ENCODE data around the gene KCNK6. TPM values are rescaled to one million over a fixed set of nuclear protein-coding genes. Genes with fewer than 3 reads are reported as not detected.

Gene KCNK6
- total RNA-seq, 1 experiment from 2014 or later: 6.5 TPM

GRCh38 chr19:38370299-38370698, 50.7 kb downstream of the KCNK6 start:
- no peak for DNase-seq
- TF ChIP-seq CTCF (conservative IDR thresholded peaks at IDR 0.05): no peak
- H3T11ph ChIP-seq (ENCODE audit: low read length): no peak overlapping the region
- no peak overlapping the region for H3K4me2 ChIP-seq (ENCODE audit: insufficient read depth, insufficient read length, low read length)
- H3K79me2 ChIP-seq (ENCODE audit: insufficient read depth, low read length): peaks cover 2% of the 10 kb centered on the region; the same call in 1 of the 2 replicates
- no peaks in the 10 kb centered on the region for H3K4me1 ChIP-seq (ENCODE audit: insufficient read depth, low read length)
- no peaks in the 10 kb centered on the region for H3K27me3 ChIP-seq (ENCODE audit: insufficient read depth, low read length)
- no peak overlapping the region for H2AK5ac ChIP-seq (ENCODE audit: insufficient read length, low read length)
- no peak overlapping the region for H2BK20ac ChIP-seq (ENCODE audit: low read depth, low read length, poor library complexity, severe bottlenecking)
- no peak overlapping the region for H4K91ac ChIP-seq (ENCODE audit: insufficient read length, low read depth, low read length)
- no peak overlapping the region for H3K9ac ChIP-seq (ENCODE audit: extremely low read depth, insufficient read length, low read length)
- H2BK15ac ChIP-seq (ENCODE audit: low read depth, low read length): no peak overlapping the region
- no peak overlapping the region for H3K18ac ChIP-seq (ENCODE audit: insufficient read length, low read depth, low read length)
- Mint-ChIP-seq H3K27ac (no peak overlapping the region), H3K9me3 (no peaks in the 10 kb centered on the region), H3K27me3 (ENCODE audit: low read depth) (peaks cover 48% of the 10 kb centered on the region), H3K4me1 (peaks cover 6 to 11% of the 10 kb centered on the region in 2 experiments), H3K4me3 (no peak overlapping the region), H3K36me3 (ENCODE audit: insufficient read depth in 1 of 3, low read depth in 3 of 3) (peaks cover 0 to 5% (median 3%) of the 10 kb centered on the region in 3 experiments; a peak in 1 of 7 replicates)
- no peak overlapping the region for H2BK5ac ChIP-seq (ENCODE audit: insufficient read length, low read length)
- H4K8ac ChIP-seq (replicated peaks; ENCODE audit: insufficient read length, low read depth, low read length): no peak overlapping the region
- no peaks in the 10 kb centered on the region for H3K79me1 ChIP-seq (ENCODE audit: insufficient read depth, low read depth, low read length, poor library complexity, severe bottlenecking)
- H2BK12ac ChIP-seq (ENCODE audit: insufficient read length, low read depth, low read length): no peak overlapping the region
- no peak overlapping the region for H3K27ac ChIP-seq (ENCODE audit: insufficient read length, low read depth, low read length)
- WGBS (ENCODE audit: extremely low coverage, insufficient read length, low lambda C conversion rate): no CpG with 5 or more reads among the region's 12 CpGs
- H2AFZ ChIP-seq (ENCODE audit: low read length): no peak overlapping the region
- H2BK120ac ChIP-seq (ENCODE audit: low read depth, low read length, poor library complexity, severe bottlenecking): no peak overlapping the region
- no peak overlapping the region for H3K4ac ChIP-seq (ENCODE audit: low read depth, low read length)
- H4K20me1 ChIP-seq (ENCODE audit: control insufficient read depth, insufficient read depth, insufficient read length): no peaks in the 10 kb centered on the region
- peaks cover 9% of the 10 kb centered on the region for H3K23me2 ChIP-seq (ENCODE audit: insufficient read length, low read depth, low read length, poor library complexity, severe bottlenecking)
- H4K5ac ChIP-seq (ENCODE audit: insufficient read length, low read depth, low read length): no peak overlapping the region
- H3K14ac ChIP-seq (ENCODE audit: insufficient read depth, low read length): no peak overlapping the region
- H3K56ac ChIP-seq (ENCODE audit: insufficient read length, low read depth, low read length): no peak overlapping the region
- no peaks in the 10 kb centered on the region for H3K9me3 ChIP-seq (ENCODE audit: control insufficient read depth, low read depth, low read length)
- no peak overlapping the region for H3K23ac ChIP-seq (ENCODE audit: insufficient read length, low read depth, low read length)

Data from H9 (cell line).